ENCODE results near the gene GAPVD1. TPM values are rescaled to one million over a fixed set of nuclear protein-coding genes. Genes with fewer than 3 reads are reported as not detected.

Gene GAPVD1
- total and polyA plus RNA-seq, 2 of the 13 experiments (the other 11 are each of a cell fraction or from before 2014, with no cell fraction given), result 11.1 to 33.2 TPM

- TF ChIP-seq ZFP90 (CRISPR knock-in tag; IDR thresholded peaks at IDR 0.05; ENCODE audit: borderline replicate concordance) (peak; percentile 54; the same call in 1 of the 2 replicates), NFE2 (CRISPR knock-in tag; IDR thresholded peaks at IDR 0.05) (no peak), ZNF256 (CRISPR knock-in tag; conservative IDR thresholded peaks at IDR 0.05) (0 out of 2 replicates have a peak, but pooled peaks have one; percentile 41), MATR3 (CRISPR knock-in tag; IDR thresholded peaks at IDR 0.05) (no peak), SCMH1 (CRISPR knock-in tag; IDR thresholded peaks at IDR 0.05; ENCODE audit: borderline replicate concordance) (no peak), MIER2 (CRISPR knock-in tag; IDR thresholded peaks at IDR 0.05) (no peak), ATM (IDR thresholded peaks at IDR 0.05; ENCODE audit: borderline replicate concordance) (no peak), ZHX2 (IDR thresholded peaks at IDR 0.05; ENCODE audit: low read depth) (0 out of 2 replicates have a peak, but pooled peaks have one; percentile 29), ZHX2 (CRISPR knock-in tag; IDR thresholded peaks at IDR 0.05; ENCODE audit: borderline replicate concordance) (peak; percentile 50; the same call in 1 of the 2 replicates), PAXIP1 (CRISPR knock-in tag; conservative IDR thresholded peaks at IDR 0.05) (peak; percentile 58), ZFP91 (CRISPR knock-in tag; IDR thresholded peaks at IDR 0.05; ENCODE audit: borderline replicate concordance) (peak; percentile 64; the same call in 1 of the 2 replicates), ZNF644 (CRISPR knock-in tag; IDR thresholded peaks at IDR 0.05; ENCODE audit: low read depth) (no peak), ZNF709 (CRISPR knock-in tag; IDR thresholded peaks at IDR 0.05) (0 out of 2 replicates have a peak, but pooled peaks have one; percentile 27), ZNF512 (CRISPR knock-in tag; IDR thresholded peaks at IDR 0.05) (no peak)
These were observed at the start of gene GAPVD1 (continued) for GRCh38 chr9:125261501-125262293.
